ENCODE measurements around the gene AKR7A3. TPM values are rescaled to one million over a fixed set of nuclear protein-coding genes. Genes with fewer than 3 reads are reported as not detected.
"Not testable (repeated sequence)": the region's sequence is repeated elsewhere in the genome, so short reads cannot be mapped to it uniquely, and the experiment has no call there.

Gene AKR7A3
- total RNA-seq, 1 experiment from 2014 or later: 0.92 TPM

DNA sequence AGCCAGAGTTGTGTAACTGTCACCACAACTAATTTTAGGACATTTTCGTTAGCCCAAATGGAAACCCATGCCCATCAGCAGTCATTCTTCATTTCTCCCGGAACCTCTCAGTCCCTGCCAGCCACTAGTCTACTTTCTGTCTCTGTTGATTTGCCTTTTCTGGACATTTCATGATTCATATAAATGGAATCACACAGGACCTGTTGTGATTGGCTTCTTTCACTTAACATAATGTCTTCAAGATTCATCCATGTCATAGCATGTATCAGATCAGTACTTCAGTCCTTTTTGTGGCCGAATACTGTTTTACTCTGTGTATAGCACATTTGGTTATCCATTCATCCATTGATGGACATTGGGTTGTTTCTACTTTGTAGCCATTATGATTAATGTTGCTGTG lies 30.6 kb upstream of the AKR7A3 start:
- no peak for DNase-seq (ENCODE audit: low read depth)

DNA sequence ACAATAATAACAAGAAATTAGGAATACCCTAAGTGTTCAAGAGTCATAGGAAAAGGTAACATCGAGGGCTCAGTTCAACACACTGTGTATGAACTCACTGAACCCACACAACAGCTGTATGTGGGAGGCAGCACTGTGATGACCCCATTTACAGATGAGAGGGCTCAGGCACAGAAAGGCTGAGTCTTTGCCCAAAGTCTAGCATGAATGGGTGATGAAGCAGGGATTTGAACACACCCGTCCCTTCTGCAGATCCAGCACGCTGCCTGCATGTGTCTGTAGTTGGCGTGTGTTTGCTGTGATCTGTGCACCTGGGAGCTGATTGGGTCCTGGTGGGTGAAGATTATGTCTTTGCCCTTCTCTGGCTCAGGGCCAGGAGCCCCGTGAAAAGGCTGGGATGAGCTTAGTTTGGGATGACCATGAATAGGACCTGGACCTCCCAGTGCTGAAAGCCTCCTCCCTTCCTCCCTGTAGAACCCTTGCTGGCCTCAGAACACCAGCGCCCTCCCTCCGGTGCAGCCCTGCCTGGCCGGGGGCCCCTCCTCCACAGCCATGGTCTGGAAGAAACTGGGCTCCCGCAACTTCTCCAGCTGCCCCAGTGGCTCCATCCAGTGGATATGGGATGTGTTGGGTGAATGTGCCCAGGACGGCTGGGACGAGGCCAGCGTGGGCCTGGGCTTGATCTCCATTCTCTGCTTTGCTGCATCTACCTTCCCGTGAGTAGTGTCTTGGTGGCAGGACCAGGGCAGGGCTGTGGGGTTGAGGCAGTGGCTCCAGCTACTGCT lies 28.7 kb upstream of the AKR7A3 start:
- peak; percentile 31 for DNase-seq (ENCODE audit: low read depth)

DNA sequence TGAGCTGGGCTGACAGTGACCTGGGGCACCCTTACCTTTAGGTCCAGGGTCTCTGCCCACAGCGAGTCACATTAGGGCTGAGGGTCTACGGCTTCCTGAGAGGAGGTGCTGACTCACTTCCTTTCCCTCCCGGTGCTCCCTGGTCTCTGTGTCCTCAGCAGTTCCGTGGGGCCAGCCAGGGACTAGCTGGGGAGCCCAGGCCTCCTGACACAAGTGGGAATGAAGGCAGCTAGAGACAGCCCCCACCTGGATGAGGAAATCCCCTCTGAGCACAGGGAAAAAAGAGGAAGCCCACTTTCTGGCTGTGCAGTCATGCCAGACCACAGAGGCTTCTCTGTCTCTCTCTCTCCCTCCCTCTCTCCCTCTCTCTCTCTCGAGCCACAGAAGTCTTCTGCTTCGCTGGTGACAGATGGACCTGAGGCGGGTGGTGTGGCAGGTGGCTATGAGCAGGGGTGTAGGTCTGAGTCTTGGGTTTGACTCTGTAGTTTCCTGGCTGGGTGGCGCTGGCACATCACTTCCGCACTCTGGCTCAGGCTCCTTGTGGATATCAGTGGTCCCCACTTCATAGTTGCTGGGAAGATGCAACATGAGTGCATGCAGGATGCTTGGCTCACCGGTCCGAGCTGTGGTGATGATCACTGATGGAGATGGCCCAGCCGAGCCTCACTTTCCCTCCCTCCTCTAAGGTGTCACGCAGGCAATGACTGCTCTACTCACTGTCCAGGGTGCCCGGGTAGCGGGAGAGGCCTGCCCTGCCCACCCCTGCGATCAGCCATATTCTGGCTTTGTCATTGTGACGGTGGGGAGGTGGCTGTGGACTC lies 27.0 kb upstream of the AKR7A3 start:
- peak; percentile 34 for DNase-seq (ENCODE audit: low read depth)

DNA sequence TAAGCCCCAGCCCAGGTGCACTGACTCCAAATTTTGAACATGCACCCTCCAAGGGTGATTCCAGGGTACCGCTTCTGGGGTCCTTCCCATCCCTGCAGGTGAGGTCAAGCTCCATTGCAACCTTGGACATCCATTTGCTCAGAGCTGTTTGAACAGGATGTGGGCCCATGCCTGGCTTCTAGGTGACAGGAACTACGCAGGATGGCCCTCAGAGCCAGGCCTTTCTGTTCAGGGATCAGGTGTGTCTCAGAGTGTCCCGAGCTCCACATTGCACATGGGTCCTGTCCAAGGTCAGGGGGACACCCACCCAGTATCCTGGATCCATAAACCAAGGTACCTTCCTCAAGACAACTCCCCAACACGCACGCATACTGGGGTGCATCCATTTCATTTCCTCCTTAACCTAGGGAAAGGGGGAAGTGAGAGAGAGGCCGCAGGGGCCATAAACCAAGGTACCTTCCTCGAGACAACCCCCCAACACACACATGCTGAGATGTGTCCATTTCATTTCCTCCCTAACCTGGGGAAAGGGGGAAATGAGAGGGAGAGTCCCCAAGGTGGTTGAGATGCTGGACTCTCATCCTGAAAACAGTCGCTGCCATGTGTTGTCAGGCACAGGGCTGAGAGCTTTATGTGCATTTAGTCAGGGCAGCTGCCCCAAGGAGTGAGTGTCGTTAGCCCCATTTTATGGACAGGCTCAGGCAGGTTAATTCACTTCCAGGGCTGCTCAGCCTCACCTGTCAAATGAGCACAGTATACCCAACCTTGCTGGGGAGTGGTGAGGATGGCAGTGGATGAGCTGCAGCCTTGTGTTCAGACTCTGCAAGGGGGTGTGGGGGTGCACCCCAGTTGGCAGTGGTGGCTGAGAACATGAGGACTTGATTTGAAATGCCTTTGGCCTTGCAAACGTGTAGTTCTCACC lies 25.7 kb upstream of the AKR7A3 start:
- no peak for DNase-seq (ENCODE audit: low read depth)

DNA sequence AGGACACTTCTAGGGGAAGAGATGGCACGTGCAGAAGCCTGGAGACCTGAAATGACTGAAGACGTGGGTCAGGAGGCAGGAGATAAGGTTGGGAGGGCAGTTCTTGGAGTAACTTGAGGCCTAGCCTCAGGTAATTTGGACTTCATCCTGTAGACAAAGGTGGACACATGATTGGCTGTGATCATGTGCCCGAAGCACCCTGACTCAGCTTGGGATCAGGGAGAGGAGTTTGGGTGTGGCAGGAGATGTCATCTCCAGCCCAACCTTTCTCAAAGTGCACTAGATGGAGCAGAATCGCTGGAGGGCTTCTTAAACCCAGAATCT lies 25.0 kb upstream of the AKR7A3 start:
- DNase-seq (ENCODE audit: low read depth): no peak

DNA sequence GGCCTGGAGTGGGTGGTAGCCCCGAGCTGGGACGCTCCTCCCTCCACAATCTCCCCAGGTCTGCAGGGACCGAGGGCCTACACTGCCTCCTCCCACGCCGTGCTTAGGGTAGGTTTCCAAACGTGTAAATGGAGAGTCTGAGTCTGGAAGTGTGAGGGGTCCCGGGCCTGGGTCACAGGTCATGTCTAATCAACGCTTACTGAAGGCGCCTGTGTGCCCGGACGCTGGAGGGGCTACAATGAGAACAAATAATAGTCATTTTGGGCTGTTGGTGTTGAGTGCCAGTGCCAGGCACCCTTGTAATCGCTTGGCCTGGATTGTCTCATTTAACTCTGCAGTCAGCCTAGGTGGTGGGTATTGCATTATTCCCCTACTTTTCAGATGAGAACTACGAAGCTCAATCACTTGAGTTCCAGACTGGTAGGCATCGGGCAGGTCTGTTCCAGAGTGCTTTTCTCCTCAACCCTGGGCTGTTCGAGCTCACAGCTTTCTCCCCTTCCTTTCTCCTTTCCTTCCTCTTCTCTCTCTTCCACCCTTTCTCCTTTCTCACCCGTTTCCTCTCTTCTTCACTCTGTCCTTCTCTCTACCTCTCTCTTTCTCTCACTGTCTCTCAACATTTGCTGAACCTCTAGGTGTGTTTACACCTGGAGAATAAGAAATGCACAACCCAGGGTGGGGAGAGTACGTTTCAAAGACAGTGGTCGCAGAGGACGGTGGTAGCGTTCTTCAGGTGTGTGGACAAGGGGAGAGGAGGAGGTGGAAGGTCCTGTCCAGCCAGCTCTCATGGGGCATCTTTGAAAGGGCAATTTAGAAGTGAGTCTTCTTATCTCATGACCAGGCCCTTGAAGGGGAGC lies 24.4 kb upstream of the AKR7A3 start:
- no peak for DNase-seq (ENCODE audit: low read depth)

DNA sequence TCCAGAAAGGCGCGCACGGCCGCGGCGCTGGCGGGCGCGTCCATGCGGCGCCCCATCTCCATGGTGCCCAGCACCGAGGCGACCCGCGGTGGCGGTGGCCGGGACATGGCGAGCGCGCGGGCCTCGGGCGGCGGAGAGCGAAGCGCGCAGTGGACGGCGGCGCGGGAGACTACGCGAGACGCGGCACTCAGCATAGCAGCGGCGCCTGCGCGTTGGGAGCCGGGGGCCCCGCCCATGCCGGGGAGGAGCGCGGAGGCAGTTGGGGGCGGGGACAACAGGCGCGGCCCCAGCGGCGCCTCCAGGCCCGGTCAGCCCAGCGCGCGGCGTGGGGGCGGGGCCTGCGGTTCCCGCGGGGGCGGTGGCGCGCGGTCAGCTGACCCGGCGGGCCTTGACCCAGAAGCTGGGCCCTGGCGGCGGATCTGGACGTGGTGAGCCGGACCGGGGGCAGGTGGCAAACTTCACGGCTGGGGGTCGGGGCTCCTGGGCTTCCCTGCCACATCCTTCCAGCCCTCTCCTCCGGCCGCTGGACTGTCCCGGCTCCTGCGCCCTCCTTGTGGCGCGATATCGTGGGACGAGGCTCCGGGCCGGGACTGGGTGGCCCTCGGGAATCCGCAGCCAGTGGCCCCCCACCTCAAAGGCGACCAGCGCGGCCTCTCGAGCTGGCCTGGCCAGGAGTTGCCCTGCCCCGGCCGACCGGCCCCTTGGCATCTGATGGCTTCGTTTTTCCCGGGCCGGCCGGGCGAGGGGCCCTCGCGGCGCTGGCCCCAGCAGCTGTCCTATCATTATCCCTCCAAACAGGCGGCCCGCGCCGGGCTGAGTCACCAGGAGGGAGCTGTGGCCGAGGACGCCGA lies 23.6 kb upstream of the AKR7A3 start, which contains the start of the genes AKR7A2 and SLC66A1:
AKR7A2 (minus strand) TSS at position 214 of the 851 bp plus-strand sequence; CDS start at position 194, 20 bp downstream.
SLC66A1 (plus strand) TSS at position 396 of the 851 bp plus-strand sequence. CDS start 5,352 bp downstream, outside the sequence.
- peak; percentile 90 for DNase-seq (ENCODE audit: low read depth)

DNA sequence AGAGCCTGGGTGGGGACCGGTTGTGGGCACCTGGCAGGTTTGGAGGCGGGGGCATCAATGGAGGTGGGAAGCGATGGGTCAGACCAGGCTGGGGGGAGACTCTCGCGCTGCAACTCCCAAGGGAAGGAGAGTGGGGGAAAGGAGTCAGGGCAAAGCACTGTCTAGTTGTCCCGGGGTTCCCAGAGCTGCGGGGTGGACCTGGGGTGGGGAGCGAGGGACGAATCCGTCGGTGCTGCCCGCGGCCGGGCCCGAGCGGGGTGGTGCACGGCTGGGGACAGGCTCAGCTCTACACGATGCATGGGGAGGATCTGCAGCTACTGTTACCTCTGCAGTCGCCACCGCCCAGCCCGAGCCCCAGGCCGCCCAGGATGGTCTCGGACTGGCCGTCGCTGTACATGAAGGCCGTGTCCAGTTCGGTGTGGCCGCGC lies 22.9 kb upstream of the AKR7A3 start:
- DNase-seq (ENCODE audit: low read depth): peak; percentile 29

DNA sequence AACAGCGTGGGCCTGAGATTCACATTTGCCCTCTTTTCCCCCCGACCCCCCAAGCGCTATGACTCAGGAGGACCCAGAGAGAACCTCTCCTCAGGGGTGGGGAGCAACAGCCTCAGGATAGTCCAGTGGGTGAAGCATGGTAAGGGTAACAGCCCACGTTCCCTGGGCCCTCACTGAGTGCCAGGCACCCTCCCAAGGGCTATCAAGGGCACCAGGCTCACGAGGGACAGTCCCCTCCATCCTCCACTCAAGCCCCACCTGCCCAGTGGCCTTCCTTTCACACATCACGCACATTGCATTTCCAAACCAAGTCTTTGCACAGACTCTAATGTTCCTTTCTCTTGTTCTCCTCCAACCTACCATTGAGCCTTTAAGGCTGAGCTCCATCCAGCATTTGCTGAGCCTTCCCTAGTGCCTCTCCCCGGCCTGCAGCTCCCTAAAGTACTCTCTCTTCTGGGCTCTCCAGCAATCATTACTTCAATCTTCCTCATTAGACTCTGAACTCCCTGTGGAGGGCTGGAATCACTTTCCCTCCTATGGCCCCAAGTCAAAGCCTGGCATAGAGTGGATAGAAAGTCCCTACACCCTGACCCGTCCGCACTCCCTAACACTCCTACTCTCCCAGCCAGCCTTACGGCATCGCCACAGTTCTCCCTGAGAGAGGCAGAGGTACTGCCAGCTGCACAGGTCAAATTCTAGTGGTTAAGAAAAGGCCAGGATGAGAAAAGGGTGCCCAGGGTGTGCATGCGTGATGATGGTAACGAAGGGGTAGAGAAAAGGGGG lies 22.3 kb upstream of the AKR7A3 start:
- peak; percentile 27 for DNase-seq (ENCODE audit: low read depth)

DNA sequence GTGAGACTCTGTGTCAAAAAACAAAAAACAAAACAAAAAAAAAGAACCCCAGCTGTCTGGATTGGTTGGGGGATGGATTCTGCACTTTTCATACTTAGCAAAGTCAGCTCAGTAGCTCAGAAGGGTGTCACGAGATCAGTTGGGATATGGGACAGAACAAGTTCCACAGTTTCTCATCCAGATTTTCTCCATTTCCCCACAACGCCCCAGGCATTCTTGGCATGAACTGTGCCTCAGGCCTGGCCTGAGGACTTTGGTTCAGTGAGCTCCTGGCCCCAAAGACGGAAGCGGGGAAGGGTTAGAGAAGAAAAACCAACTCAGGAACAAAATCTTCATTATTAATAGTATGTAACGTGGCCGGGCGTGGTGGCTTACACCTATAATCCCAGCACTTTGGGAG lies 21.5 kb upstream of the AKR7A3 start:
- DNase-seq (ENCODE audit: low read depth): no peak

DNA sequence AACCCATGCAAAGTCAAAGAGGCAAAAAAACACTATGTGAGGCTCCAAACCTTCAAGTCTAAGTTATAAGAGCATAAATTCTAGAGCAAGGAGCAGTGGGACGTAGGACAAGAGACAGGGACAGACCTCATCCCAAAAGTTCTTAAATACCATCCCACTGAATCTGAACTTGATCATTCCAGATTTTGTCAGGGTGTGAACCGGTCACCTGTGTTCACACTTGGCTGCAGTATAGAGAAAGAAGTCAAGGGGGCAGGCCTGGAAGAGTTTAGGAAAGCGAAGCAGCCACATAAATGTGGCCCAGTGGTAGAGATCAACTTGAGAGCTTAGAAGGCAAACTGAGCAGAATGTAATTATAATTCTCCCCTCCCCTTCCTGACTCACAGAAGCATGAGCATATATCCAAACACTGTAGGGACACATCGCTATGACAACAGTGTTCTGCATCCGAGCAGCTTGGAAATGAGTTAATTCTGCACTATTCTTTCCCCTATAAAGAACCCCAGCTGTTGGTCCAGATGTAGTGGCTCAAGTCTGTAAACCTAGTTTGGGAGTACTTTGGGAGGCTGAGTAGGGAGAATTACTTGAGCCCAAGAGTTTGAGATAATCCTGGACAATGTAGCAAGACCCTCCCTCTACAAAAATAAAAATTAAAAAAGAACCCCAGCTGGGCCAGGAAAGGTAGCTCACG lies 20.7 kb upstream of the AKR7A3 start:
- peak; percentile 83 for DNase-seq (ENCODE audit: low read depth)

DNA sequence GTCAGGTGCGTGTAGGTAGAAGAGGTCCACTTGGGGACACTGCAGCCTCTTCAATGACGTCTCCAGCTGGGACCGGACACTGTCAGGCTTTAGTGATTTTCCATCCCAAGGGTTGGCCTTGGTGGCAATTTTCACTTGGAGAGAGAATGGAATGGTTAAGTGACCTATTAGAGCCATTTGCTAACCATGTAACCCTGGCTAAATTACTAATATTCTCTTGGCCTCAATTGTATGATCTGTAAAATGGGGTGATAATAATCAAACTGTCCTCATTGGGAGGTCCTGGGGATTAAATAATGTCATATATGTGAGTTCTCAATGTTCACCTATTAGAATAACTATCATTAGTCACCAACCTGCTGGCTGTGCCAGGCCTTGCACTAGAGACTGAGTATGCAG lies 19.9 kb upstream of the AKR7A3 start:
- DNase-seq (ENCODE audit: low read depth): no peak

DNA sequence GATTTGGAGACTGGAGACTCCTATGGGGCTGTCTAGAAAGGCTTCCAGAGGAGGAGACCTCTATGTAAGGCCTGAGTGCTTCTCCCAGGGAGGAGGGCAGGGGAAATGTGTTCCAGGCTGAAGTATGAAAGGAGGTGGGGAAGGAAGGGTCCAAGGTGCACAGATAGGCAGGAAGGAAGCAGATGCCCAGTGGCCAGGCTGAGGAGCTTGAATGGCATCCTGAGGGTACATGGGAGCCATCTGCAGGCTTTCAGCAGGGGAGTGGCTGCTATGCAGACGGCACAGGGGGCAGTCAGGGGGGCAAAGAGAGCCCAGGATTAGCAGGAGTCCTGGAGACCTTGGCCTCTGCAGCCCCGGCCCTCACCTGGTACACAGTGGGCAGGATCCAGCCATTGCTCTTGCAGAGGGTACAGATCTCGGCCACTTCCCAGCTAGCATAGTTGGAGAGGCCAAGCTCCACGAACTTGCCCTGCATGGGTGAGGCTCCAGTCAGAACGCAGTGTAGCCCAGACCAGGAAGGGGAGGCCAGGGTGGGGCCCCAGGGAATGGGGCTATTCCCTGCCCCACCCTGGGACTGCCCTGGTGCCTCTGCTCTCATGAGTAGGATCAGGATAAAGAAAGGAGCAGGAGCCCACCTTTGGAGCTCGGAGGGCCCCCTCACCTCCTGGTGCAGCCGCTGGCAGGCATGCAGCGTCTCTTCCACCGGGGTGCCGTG lies 19.4 kb upstream of the AKR7A3 start:
- no peak for DNase-seq (ENCODE audit: low read depth)

DNA sequence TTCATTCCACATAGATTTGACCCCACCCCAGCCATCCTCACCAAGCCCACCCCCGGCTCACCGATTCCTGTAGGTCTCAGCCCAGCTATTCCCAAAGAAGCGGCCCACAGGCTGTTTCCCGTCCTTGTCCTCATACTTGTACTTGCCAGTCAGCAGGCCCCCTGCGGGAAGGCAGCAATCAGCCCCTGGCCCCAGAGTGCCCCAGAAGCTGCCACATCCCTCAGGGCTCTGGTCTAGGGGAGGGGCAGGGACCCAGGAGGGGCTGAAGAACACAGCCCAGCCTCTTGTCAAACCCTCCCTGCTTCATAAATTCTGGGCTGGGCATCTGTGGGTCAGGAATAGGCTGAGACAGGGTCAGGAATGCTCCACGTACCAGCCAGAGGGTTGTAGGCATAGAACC lies 18.4 kb upstream of the AKR7A3 start:
- no peak for DNase-seq (ENCODE audit: low read depth)

DNA sequence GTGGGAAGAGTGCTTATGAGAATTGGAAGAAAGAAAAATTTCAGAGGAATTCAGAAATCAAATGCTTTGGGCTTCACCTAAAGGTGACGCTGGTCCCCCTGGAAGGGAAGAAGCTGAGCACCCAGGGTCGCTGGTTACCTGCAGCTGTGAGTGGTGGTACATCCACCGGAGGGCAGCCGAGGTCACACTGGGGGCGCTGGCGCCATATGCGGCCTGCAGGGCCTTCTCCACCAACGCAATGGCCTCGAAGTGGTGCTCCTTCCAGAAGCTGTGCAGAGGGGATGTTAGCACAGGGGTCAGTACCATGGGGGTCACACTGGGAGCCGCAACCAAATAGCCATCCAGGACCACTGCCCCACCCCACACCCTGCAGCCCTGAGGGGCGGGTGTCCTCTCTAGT lies 17.3 kb upstream of the AKR7A3 start:
- no peak for DNase-seq (ENCODE audit: low read depth)

DNA sequence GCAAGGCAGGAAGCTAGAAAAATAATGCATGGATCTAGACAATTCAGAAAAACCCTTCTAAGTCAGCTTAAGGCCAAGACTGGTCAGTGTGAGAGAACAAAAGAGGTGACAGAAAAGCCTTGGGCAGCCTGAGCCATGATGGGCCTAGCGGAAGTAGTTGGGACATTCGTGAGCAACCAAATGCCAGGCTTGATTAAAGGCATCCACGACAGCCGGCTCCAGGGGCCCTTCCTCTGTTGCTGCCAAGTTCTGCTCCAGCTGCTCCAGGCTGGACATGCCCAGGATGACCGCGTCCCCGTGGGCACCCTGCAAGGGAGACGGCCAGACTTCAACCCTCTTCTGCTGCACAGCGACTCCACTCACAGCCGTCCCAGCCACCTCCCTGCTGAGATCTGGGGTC lies 15.5 kb upstream of the AKR7A3 start:
- DNase-seq (ENCODE audit: low read depth): not testable (repeated sequence)

DNA sequence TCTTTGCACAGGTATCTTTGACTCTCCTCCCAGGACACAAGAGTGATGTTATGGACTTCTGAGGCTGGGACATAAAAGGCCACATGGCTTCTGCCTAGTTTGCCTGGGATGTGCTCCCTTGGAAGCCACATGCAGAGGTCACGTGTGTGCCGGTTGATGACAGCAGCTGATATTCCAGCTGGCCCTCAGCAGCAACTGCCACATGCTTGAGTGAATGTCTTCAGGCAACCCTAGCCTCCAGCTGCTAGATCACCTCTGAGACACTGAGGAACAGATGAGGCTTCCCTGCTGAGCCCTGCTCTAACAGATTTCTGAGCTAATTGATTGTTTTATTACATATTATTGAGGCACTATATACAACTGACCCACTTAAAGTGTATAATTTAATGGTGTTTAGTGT lies 11.6 kb upstream of the AKR7A3 start:
- DNase-seq (ENCODE audit: low read depth): peak; percentile 13

DNA sequence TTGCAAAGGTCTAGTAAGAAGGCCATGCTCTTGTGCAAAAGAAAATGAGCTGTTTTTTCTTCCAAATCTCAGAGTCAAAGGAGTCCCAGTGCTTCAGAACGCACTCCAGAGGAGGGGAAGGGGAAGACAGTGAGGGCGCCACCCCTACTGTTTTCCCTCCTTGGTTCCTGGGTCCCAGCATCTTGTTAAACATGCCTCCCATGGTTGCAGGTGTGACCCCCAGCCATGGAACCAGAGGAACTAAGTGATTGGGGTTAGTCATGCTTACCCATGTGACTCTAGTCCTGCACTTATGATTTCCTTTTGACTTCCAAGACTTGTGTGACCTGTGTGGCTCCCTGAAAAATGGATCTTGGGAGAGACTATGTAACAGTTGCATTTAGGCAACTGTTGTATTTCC lies 6.1 kb upstream of the AKR7A3 start:
- no peak for DNase-seq (ENCODE audit: low read depth)
